SH-SY5Y (cell line): ENCODE measurements around the gene TSPAN19.

Source experiments
- GATA2 ChIP-seq: IDR thresholded peaks from 2 replicates; pipeline ENCODE4 v1.6.1; 2011; ENCODE audit warnings: mild to moderate bottlenecking, low read depth, low read length
- GATA3 ChIP-seq: IDR thresholded peaks from 2 replicates; pipeline ENCODE4 v1.6.1; 2011; ENCODE audit warnings: low read depth, mild to moderate bottlenecking, low read length, moderate library complexity

DNA sequence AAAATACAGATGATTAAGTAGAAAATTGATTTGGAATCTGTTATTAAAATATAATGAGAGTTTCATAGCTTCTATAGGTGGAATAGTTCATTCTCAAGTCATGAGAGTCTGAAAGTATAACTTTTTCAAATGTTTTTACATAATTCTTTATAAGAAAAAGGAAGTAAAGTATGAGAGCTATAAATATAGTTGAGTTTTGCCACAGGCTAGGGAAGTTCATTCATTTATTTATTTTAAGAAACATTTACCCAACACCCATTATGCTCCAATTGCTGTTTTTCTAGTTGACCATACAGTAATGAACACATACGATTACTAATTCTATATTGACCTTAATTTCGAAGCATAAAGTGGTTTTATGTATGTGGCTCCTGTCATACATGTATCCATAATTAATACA, 24.8 kb upstream of the TSPAN19 start:
- TF ChIP-seq GATA2: no peak
- TF ChIP-seq GATA3: no peak
